HG03378 (cell line): ENCODE results near the gene PDK4.

Experiments
- ATAC-seq: cut with Tn5 transposase; IDR thresholded peaks from one replicate; pipeline ENCODE4 v1.9.1; 2021; ENCODE audit warnings: mild to moderate bottlenecking, moderate library complexity; ENCODE audit not compliant: unreplicated experiment

Gene PDK4

GRCh38 chr7:95596198-95597063, at the start of gene PDK4:
PDK4 (minus strand) TSS chr7:95596516; CDS start chr7:95596293, 223 bp downstream.
- no peak for ATAC-seq

GRCh38 chr7:95642173-95642572, 45.9 kb upstream of the PDK4 start:
- ATAC-seq = no peak

- no peak for ATAC-seq
Measured at GRCh38 chr7:95636140-95636940, 40.0 kb upstream of the PDK4 start.

DNA sequence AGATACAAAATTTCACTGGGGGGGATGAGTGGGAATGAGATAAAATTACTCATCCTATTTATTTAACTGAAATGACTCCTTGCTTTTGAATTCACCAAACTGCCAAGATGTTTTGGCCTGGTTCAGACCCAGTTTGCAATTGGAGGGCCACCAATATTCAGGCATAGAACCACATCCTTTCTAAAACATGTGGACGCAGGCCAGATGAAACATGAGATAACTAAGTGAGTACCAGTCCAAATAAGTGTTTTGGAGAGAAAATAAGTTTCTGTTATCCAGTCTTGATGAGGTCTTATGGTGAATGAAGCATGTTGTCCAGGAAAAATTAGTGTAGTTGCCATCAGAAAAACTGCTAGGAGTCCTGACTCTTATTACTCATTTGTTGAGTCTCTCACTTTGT, 36.3 kb upstream of the PDK4 start:
- no peak for ATAC-seq

GRCh38 chr7:95631527-95631926, 35.2 kb upstream of the PDK4 start:
- ATAC-seq = no peak

- ATAC-seq = no peak
Measured at GRCh38 chr7:95630702-95631458, 34.6 kb upstream of the PDK4 start.

GRCh38 chr7:95628831-95629439, 32.6 kb upstream of the PDK4 start:
- ATAC-seq = no peak

DNA sequence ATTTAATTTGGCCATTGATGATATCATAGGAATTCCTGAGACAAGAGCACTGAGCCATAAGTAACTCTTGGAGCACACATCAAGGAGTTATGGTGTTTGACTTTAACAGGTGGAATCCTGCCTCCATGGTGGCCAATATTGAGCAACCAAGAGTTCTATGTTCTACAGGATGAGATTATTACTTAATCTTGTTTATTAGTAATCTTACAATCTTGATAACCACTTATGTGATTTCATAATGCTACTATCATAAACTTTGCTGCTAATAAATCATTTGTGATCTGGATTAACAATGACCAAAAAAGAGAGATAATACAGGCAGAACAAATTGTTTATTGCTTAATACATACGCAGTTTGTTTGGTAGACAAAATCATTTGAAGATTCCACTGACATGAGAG, 27.5 kb upstream of the PDK4 start:
- ATAC-seq = no peak

DNA sequence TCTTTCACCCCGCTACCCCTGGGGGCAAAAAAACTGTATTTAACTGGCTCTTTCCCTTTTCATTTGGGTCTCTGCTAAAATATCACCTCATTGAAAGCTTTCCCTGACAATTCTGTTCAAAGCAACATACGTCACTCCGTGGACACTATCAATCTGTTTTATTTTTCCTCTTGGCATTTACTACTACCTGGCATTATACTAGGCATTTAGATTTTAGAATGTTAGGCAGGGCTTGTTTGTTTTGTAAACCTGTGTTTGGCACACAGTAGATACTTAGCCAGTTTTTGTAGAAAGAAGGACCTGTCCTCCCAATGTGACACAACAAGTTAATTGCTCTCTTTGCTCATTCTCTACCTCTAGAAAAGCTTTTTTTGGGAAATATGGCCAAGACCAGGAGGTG, 26.5 kb upstream of the PDK4 start:
- no peak for ATAC-seq

- no peak for ATAC-seq
Measured at GRCh38 chr7:95622001-95622549, 25.8 kb upstream of the PDK4 start.

- ATAC-seq = no peak
Measured at GRCh38 chr7:95621404-95621803, 25.1 kb upstream of the PDK4 start.

- no peak for ATAC-seq
Measured at GRCh38 chr7:95620631-95621030, 24.3 kb upstream of the PDK4 start.

- ATAC-seq = no peak
Measured at GRCh38 chr7:95619921-95620320, 23.6 kb upstream of the PDK4 start.

GRCh38 chr7:95619517-95619916, 23.2 kb upstream of the PDK4 start:
- ATAC-seq = no peak

DNA sequence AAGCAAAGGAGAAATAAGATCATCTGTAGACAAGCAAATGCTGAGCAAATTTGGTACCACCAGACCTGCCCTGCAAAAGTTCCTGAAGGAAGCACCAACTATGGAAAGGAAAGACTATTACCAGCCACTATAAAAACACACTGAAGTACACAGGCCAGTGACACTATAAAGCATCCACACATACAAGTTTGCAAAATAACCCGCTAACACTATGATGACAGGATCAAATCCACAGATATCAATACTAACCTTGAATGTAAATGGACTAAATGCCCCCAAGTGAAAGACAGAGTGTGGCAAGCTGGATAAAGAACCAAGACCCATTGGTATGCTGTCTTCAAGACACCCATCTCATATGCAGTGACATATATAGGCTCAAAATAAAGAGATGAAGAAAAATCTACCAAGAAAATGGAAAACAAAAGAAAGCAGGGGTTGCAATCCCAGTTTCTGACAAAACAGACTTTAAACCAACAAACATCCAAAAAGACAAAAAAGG, 18.2 kb upstream of the PDK4 start:
- no peak for ATAC-seq

DNA sequence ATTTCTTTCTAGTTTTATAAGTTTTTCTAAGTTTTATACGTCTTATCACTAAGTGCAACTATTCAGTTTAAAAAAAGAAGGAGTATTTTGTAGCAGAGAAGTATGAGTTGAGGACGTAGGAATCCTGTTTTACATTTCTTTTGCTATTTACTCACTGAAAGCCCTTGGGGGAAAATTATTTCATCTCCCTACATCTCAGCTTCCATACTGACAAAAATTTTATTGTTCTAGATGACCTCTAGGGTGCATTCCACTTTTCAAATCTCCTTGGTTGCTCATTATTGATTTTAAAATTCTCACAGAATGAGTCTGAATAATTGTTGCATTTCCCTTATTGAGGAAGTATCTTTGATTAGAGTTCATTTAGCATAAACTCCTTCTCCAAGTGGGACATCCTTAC, 14.9 kb upstream of the PDK4 start:
- no peak for ATAC-seq

- ATAC-seq = no peak
Measured at GRCh38 chr7:95609277-95609971, 13.1 kb upstream of the PDK4 start.

DNA sequence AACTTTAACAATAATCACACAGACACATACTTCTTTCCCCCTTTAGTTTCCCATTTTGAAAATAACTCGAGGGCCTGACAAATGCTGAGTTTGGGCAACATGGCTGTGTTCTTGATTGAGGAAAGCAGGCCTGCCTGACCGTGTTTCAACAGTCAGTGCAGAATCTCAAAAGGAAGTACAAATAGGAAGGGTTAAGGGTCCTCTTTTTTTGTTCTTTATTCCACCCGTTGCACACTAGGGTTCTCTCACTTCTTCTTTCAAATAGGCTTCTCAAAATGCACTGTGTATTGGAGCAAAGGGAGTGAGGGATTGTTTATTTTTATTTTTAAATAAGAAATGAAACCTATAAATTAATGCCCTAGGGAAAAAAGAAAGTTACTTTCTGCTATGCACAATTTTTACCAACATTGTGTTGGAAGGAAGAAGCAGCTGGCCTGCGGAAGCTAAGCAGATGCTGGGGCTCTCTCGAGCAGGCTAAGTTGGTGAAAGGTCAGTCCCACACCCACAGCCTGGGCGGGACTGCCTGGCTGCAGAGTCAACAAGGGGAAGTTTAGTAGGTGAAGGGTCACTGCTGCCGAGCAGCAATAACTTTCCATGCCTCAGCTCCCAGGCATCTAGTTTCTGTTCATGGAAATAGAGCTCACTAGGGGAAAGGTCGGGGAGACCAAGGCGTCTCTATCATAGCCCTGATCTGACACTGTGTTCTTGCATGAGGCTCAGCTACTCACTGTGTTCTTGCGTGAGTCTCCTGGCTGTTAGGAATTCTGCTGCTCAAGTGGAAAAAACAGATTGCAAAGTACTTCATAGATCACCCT, 12.2 kb upstream of the PDK4 start:
- peak; percentile 99 for ATAC-seq

GRCh38 chr7:95607561-95607960, 11.2 kb upstream of the PDK4 start:
- ATAC-seq = no peak
